SK-N-SH (cell line): Measurements from ENCODE around the gene WWOX.

Experiments
- CTCF ChIP-seq: fragments of 200-600 bp; sonication (generic); IDR thresholded peaks from 2 replicates; pipeline ENCODE4 v1.6.1; 2017; ENCODE audit warnings: antibody characterized with exemption, mild to moderate bottlenecking, moderate library complexity
- EP300 ChIP-seq, 2 experiments: IDR thresholded peaks; 2 replicates each; pipeline versions ENCODE4 v1.4.0 to v1.6.1; 2012; ENCODE audit warnings: borderline replicate concordance in 1 of 2, low read depth in 1 of 2, low read length in 1 of 2
- FOXM1 ChIP-seq: IDR thresholded peaks from 2 replicates; pipeline ENCODE4 v1.4.0; 2012; ENCODE audit warnings: low read depth, mild to moderate bottlenecking
- NRF1 ChIP-seq: IDR thresholded peaks from 2 replicates; pipeline ENCODE4 v1.6.1; 2012; ENCODE audit warnings: low read depth, mild to moderate bottlenecking, low read length
- POLR2AphosphoS5 ChIP-seq: IDR thresholded peaks from 2 replicates; pipeline ENCODE4 v1.6.1; 2012; ENCODE audit warnings: low read depth, low read length
- RAD21 ChIP-seq: IDR thresholded peaks from 2 replicates; pipeline ENCODE4 v1.6.1; 2012; ENCODE audit warnings: mild to moderate bottlenecking, low read length
- TAF1 ChIP-seq: IDR thresholded peaks from 2 replicates; pipeline ENCODE4 v1.6.1; 2012; ENCODE audit warnings: low read depth, mild to moderate bottlenecking, low read length, moderate library complexity, borderline replicate concordance
- YY1 ChIP-seq: IDR thresholded peaks from 2 replicates; pipeline ENCODE4 v1.4.0; 2012; ENCODE audit warnings: low read depth, mild to moderate bottlenecking

GRCh38 chr16:78323315-78323714, 223.9 kb downstream of the WWOX start:
- TF ChIP-seq RAD21 (no peak), TAF1 (no peak), CTCF (no peak), EP300 (IDR thresholded peaks at IDR 0.05; ENCODE audit: borderline replicate concordance in 1 of 2, low read depth in 1 of 2, low read length in 1 of 2) (no peak), NRF1 (no peak), POLR2AphosphoS5 (no peak), YY1 (no peak), FOXM1 (no peak)
